Activated T-cell treated with anti-CD3 and anti-CD28 coated beads, Interleukin-2, amount 50 U/mL, for 1 hour (primary cell): ENCODE results near the gene STKLD1.
"Not testable (repeated sequence)": the region's sequence is repeated elsewhere in the genome, so short reads cannot be mapped to it uniquely, and the experiment has no call there.

Experiments used
- DNase-seq: peaks from one replicate; pipeline ENCODE4 v3.0.0-alpha.2; 2020

STKLD1 gene

GRCh38 chr9:133449760-133450159, 73.6 kb downstream of the STKLD1 start:
- DNase-seq: no peak

- DNase-seq: not testable (repeated sequence)
These were observed 75.7 kb downstream of the STKLD1 start for GRCh38 chr9:133451865-133452264.

DNA sequence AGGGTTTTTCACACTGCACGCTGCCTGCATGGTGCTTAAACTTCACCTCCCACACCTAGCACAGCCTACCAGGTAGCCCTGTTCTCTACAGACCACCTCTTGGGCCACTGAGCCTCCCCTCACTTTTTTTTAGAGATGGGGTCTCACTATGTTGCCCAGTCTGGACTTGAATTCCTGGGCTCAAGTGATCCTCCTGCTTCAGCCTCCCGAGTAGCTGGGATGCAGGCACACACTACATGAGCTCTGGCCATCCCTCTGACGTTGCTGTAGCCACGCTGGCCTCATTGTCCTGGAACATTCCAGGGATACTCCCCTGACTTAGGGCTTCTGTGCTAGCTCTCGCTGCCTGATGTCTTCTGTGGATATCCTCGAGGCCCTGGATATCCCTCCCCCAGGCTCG, 76.4 kb downstream of the STKLD1 start:
- no peak for DNase-seq

DNA sequence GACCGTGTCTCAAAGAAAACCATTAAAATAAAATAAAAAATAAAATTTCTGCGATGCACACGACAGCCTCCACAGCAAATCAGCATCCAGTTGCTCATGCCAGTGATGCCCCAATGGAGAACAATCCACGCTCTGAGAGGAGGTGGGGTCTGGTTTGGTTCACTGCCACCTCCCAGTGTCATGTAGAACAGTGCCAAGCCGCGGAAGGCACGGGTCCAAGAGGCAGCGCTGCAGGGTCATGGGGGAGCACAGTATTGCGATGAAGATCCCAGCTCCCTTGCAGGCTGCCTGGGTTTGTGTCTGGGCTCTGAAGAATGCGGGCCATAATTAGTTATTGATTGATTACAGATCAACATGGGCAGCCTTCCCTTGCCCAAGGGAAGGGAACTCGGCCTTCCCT, 77.5 kb downstream of the STKLD1 start:
- DNase-seq: no peak

DNA sequence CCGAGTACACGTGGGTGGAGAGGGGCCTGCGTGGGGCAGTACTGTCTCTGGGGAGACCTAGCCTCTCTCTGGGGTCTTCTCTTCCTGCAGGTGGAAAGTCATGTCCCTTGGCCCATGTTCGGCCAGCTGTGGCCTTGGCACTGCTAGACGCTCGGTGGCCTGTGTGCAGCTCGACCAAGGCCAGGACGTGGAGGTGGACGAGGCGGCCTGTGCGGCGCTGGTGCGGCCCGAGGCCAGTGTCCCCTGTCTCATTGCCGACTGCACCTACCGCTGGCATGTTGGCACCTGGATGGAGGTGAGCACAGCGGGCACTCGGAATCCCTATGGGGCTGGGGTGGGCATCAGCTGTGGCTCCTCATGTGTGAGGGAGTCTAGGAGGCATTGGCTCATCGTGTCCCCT, 78.2 kb downstream of the STKLD1 start:
- no peak for DNase-seq

DNA sequence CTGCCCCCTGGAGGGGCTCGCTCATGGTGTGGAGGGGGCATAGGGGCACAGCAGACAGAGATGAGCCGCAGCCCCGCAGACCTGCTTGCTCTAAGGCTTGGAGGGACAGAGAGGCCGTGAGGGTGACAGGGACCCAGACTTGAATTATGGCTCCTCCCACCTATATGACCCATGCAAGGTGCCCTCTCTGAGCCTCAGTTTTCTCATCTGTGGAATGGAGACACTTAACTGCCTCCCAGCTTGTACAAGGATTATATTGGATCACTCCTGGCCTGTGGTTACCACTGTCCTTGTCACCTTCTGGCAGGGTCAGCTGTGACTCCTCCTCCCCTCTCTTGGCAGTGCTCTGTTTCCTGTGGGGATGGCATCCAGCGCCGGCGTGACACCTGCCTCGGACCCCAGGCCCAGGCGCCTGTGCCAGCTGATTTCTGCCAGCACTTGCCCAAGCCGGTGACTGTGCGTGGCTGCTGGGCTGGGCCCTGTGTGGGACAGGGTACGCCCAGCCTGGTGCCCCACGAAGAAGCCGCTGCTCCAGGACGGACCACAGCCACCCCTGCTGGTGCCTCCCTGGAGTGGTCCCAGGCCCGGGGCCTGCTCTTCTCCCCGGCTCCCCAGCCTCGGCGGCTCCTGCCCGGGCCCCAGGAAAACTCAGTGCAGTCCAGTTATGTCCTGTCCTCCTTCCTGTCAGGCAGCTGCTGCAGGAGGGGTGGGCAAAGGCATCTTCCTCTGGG, 78.9 kb downstream of the STKLD1 start:
- DNase-seq: no peak
